KOPT-K1 (cell line): Measurements from ENCODE around the gene PLD5.
"Not testable (repeated sequence)": the region's sequence is repeated elsewhere in the genome, so short reads cannot be mapped to it uniquely, and the experiment has no call there.

Experiments used
- H3K27ac ChIP-seq: fragments of 200-600 bp; sonication (generic); 2 replicates; pipeline ENCODE4 v1.5.1; 2016; ENCODE audit warnings: antibody characterized with exemption, mild to moderate bottlenecking, low read depth, low read length; ENCODE audit not compliant: poor library complexity, severe bottlenecking
- H3K36me3 ChIP-seq: fragments of 200-600 bp; sonication (generic); 2 replicates; pipeline ENCODE4 v1.5.1; 2017; ENCODE audit warnings: antibody characterized with exemption, mild to moderate bottlenecking, low read length, moderate library complexity; ENCODE audit not compliant: insufficient read depth
- H3K9me3 ChIP-seq: fragments of 200-600 bp; sonication (generic); 2 replicates; pipeline ENCODE4 v1.5.1; 2017; ENCODE audit warnings: antibody characterized with exemption, low read length, mild to moderate bottlenecking; ENCODE audit not compliant: insufficient read depth, poor library complexity, severe bottlenecking

PLD5 gene

GRCh38 chr1:242314085-242314649 is 210.3 kb downstream of the PLD5 start:
- not testable (repeated sequence) for H3K27ac ChIP-seq

GRCh38 chr1:242308681-242309080 is 215.8 kb downstream of the PLD5 start:
- H3K9me3 ChIP-seq, H3K36me3 ChIP-seq, H3K27ac ChIP-seq: not testable (repeated sequence)

More at GRCh38 chr1:242314085-242314649, 210.3 kb downstream of the PLD5 start:
- not testable (repeated sequence) for H3K9me3 ChIP-seq, H3K36me3 ChIP-seq

GRCh38 chr1:242293781-242294180 is 230.7 kb downstream of the PLD5 start:
- not testable (repeated sequence) for H3K9me3 ChIP-seq, H3K36me3 ChIP-seq, H3K27ac ChIP-seq

GRCh38 chr1:242288067-242288466 is 236.4 kb downstream of the PLD5 start:
- not testable (repeated sequence) for H3K9me3 ChIP-seq, H3K36me3 ChIP-seq, H3K27ac ChIP-seq

DNA sequence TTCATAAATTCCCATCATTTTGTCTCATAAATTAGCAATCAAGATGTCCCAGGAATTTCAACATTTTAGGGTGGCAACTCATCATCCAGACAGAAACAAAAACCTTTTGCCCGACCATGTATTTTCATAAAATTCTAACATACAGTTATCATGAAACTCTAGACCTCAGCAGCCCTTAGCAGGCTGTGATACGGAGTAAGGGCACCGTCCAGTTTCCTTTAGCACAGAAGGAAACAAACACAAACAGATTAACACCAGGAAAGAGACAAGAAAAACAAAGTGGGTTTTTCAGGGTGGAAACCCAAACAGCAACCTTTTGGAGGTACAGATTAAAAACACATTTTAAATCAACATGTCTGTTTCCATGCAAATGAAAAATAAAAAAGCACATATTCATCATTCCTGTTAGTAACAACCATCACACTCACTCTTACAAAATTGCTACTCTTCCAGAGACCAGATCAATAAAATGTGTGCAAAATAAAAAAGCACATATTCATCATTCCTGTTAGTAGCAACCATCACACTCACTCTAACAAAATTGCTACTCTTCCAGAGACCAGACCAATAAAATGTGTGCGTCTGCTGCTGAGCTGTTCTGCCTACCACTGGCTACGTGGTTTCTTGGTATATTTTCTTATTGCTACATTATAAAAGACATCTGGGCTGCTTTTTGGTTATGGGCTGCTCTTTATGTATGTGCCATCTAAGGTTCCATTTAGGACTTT is 241.6 kb downstream of the PLD5 start:
- H3K9me3 ChIP-seq, H3K36me3 ChIP-seq, H3K27ac ChIP-seq: not testable (repeated sequence)

- H3K36me3 ChIP-seq, H3K27ac ChIP-seq, H3K9me3 ChIP-seq: not testable (repeated sequence)
Observed at GRCh38 chr1:242278406-242278805, 246.1 kb downstream of the PLD5 start.

DNA sequence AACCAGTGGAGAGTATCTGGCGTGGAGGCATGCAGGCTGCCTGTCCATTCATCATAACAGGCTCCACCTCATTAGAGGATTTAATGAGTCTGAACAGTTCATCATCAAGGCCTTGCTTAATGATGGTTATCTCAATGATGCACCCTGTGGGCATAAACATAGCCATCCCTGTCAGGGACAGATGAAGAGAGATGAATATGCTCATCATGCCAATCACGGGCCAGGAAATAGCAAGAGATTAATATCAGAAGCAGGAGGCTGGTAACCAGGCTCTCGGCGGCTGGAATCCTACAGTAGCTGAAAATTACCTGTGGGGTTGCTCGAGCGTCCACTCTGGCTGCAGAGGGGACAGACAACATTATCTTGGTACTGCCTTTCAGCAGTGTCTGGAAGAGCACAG is 247.7 kb downstream of the PLD5 start:
- not testable (repeated sequence) for H3K27ac ChIP-seq

DNA sequence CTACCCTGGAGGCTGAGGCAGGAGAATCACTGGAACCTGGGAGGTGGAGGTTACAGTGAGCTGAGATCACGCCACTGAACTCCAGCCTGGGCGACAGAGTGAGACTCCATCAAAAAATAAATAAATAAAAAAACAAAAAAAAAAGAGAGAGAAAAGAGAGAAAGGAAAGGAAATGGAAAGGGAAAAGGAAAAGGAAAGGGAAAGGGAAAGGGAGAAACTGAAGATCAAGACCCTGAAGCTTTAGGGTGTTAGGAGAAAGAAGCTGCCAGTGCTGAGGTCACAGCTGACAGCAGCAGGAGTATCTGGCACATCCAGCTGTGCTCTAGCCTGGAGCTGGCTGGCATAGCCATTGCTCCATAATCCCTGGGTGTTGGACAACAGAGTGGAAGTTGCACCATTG is 257.5 kb downstream of the PLD5 start:
- H3K9me3 ChIP-seq, H3K36me3 ChIP-seq, H3K27ac ChIP-seq: not testable (repeated sequence)

More for the DNA sequence above, 247.7 kb downstream of the PLD5 start:
- not testable (repeated sequence) for H3K9me3 ChIP-seq, H3K36me3 ChIP-seq

DNA sequence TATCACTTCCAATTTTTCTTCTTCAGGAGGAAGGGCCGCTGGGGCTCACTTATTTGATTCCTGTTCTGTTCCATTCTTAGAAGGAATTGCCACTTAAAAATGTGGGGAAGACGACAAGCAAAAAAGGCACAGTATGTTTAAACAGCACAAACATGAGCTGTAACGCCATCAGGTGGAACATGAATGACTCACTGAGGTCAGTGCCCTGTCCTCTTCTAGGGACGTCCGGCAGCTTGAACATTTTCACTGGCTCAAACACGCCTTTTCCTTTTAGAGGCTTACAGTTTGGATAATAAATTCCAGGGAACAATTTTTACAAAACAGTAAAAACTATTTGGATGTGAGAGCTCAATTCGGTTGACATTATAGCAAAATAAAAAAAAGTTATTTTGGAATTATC is 260.1 kb downstream of the PLD5 start:
- not testable (repeated sequence) for H3K9me3 ChIP-seq, H3K27ac ChIP-seq, H3K36me3 ChIP-seq

- no peaks in the 10 kb centered on the region for H3K36me3 ChIP-seq
- H3K9me3 ChIP-seq: no peaks in the 10 kb centered on the region
- no peak overlapping the region for H3K27ac ChIP-seq
Observed at GRCh38 chr1:242245255-242245654, 279.2 kb downstream of the PLD5 start.

DNA sequence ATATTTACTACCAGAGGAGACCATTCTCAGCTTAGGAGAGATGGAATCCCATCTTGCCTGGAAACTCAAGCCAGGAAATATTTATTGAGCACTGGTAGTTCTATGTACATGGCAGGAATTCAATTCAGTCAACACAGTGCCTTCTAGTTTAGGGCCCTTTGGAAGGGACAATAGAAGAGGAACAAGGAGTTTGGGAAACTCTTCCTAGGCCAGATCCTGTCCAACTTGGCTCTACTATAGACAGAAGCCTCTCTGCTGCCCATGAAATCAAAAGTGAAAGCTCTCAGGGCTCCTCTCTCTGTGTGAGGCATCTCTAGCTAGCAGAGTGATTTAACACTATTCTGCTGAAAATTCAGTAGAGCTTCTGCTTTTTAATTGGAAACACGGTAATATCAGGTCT is 281.0 kb downstream of the PLD5 start:
- no peak overlapping the region for H3K27ac ChIP-seq
- no peaks in the 10 kb centered on the region for H3K36me3 ChIP-seq
- H3K9me3 ChIP-seq: no peaks in the 10 kb centered on the region

DNA sequence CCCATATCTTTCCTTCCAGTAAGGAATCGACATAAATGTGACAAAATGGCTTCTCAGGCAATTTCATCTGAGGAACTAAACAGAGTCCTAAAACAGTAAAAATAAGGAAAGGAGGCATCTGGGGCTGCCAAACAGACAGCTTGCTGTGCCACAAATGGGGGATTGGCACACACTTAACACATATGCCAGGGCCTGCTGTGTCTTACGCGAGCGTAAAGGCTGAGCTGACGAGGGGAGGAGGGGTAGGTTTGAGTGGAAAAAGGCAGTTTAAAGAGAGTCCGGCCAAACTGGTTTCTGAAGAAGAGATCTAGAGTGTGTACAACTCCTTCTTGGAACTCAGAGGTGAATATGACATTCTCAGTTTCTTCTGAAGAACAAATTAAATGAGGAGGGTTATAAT is 281.5 kb downstream of the PLD5 start:
- H3K27ac ChIP-seq: no peak overlapping the region
- no peaks in the 10 kb centered on the region for H3K36me3 ChIP-seq
- no peaks in the 10 kb centered on the region for H3K9me3 ChIP-seq

DNA sequence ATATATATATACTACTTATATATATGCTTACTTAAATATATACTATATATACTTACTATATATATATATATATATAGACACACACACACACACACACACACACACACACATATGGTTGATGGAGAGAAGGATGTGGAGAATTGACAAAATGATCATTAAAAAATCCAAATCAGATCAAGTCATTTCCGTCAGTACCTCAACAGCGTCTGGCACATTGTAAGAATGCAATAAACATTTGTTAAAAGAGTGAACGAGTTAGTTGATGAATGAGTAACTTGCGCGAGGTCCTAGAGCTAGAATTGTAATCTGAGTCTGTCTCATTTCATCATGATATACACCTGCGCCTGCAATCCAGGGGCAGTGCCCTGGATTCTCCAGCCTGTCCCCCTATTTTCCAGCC is 282.6 kb downstream of the PLD5 start:
- Histone ChIP-seq H3K36me3 (no peaks in the 10 kb centered on the region), H3K9me3 (no peaks in the 10 kb centered on the region), H3K27ac (no peak overlapping the region)

GRCh38 chr1:242240691-242241090 is 283.8 kb downstream of the PLD5 start:
- no peaks in the 10 kb centered on the region for H3K36me3 ChIP-seq
- no peak overlapping the region for H3K27ac ChIP-seq
- no peaks in the 10 kb centered on the region for H3K9me3 ChIP-seq

DNA sequence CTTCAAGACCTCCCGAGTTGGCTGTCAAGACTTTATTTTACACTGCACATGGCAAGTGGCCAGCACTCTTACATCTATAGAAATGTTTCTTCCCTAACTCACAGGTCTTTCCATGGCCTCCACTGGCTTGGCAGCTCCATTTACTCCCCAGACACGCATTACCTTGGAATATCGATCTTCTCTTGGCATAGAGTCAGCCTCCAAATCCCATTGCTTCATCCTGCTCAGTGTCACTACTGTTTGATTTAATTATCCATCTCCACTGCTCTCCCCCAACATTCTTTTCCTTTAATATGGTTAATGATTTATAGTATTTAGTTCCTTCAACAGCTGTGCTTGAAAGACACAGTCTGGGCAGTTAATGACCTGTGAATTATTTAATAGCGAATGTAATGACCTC is 284.4 kb downstream of the PLD5 start:
- Histone ChIP-seq H3K27ac (no peak overlapping the region), H3K9me3 (no peaks in the 10 kb centered on the region), H3K36me3 (no peaks in the 10 kb centered on the region)

- Histone ChIP-seq H3K27ac (no peak overlapping the region), H3K9me3 (no peaks in the 10 kb centered on the region), H3K36me3 (no peaks in the 10 kb centered on the region)
Observed at GRCh38 chr1:242239398-242239797, 285.1 kb downstream of the PLD5 start.
